GM18907 (cell line): Measurements from ENCODE around the gene DEGS2.
"Not testable (repeated sequence)": the region's sequence is repeated elsewhere in the genome, so short reads cannot be mapped to it uniquely, and the experiment has no call there.

ENCODE experiments used
- ATAC-seq: cut with Tn5 transposase; IDR thresholded peaks from one replicate; pipeline ENCODE4 v1.9.1; 2021; ENCODE audit warnings: mild to moderate bottlenecking, moderate library complexity; ENCODE audit not compliant: unreplicated experiment

Gene DEGS2

DNA sequence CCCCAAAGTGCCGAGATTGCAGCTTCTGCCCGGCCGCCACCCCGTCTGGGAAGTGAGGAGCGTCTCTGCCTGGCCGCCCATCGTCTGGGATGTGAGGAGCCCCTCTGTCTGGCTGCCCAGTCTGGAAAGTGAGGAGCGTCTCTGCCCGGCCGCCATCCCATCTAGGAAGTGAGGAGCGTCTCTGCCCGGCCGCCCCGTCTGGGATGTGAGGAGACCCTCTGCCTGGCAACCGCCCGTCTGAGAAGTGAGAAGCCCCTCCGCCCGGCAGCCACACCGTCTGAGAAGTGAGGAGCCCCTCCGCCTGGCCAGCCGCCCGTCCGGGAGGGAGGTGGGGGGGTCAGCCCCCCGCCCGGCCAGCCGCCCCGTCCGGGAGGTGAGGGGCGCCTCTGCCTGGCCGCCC lies 21.2 kb upstream of the DEGS2 start:
- not testable (repeated sequence) for ATAC-seq

GRCh38 chr14:100178691-100179090 lies 19.2 kb upstream of the DEGS2 start:
- ATAC-seq, result no peak

DNA sequence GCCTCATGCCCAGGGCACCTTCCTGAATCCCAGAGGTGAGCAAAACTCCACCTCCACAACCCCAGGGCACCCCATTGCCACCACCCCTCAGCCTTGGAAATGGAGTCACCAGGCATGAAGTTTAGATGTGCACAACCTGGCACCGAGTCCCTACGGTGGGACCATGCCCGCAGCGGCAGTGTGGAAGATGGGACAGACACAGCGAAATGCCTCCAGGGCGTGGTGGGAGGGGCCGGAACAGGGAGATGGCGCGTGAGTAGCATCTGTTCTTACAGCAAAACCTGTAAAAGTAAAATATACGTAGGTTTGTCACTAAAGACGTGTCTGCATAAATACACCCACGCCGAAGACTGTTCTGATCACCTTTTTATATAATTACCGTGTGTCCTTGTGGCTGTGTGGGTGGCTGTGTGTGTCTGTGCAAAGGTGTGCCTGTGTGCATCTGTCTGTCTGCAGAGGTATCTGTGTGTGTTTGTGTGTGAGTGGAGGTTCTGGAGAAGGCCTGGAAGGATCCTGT lies 17.4 kb upstream of the DEGS2 start:
- ATAC-seq, result no peak

DNA sequence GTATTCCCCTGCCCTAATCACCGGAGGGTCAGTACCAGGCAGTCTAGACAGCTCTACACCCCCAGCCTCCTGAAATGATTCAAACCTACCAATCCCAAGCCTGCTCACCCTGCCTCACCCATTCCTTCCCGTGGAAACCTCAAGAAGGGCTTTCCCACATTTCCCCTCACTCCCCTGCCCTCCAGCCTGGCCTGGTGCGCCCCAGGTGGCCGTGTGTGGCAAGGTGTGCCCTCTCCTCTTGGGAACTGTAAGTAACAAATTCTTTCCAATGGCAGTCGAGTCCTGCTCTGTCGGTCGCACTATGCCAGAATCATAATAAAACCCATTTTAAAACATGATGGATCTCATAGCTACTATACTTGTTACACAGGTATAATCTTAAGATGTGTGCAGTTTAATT lies 13.9 kb upstream of the DEGS2 start:
- ATAC-seq, result no peak

- no peak for ATAC-seq
These were observed 13.4 kb upstream of the DEGS2 start for GRCh38 chr14:100172811-100173210.

- ATAC-seq, result no peak
These were observed 11.4 kb upstream of the DEGS2 start for GRCh38 chr14:100170880-100171279.

GRCh38 chr14:100168506-100168905 lies 9.1 kb upstream of the DEGS2 start:
- no peak for ATAC-seq

GRCh38 chr14:100165831-100166440 lies 6.5 kb upstream of the DEGS2 start:
- no peak for ATAC-seq

GRCh38 chr14:100165376-100165775 lies 5.9 kb upstream of the DEGS2 start:
- ATAC-seq, result no peak

DNA sequence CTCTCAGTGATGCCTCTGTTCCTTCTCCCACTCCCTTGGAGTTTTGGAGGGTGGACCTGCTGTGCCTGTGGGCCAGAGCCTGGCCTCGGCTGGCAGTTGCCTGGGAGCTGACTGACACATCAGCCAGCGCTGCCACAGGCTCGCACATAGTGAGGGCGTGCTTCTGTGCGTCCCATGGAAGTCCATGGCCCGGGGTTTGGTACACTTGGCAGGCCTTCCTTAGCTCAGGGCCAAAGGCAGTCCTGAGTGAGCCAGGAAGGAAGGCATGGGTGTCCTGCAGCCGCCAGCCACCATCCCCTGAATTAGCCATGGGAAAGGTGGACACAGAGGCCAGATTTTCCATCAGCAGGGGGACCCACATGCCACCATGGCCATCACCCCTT lies 1.1 kb upstream of the DEGS2 start:
- ATAC-seq, result no peak

- peak; percentile 12 for ATAC-seq
These were observed 554 bp upstream of the DEGS2 start for GRCh38 chr14:100159865-100160533.

GRCh38 chr14:100158566-100159093 lies 815 bp downstream of the DEGS2 start:
- no peak for ATAC-seq

DNA sequence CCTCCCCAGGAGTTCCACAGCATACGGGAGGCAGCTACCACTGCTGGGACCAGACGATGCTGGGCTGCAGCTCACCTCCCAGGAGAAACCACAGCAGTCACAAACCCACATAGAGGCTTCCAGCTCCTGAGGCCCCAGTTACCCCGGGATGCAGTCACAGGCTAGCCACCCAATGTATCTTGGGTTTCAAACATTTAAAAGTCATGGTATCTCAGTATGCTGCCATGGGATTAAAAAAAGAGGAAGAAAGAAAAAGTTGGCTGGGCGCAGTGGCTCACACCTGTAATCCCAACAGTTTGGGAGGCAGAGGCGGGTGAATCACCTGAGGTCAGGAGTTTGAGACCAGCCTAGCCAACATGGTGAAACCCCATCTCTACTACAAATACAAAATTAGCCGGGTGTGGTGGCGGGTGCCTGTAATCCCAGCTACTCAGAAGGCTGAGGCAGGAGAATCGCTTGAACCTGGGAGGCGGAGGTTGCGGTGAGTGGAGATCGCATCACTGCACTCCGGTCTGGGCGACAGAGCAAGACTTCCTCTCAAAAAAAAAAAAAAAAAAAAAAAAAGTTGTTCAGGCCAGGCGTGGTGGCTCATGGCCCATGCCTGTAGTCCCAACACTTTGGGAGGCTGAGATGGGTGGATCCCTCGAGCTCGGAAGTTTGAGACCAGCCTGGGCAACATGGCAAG lies 1.8 kb downstream of the DEGS2 start:
- not testable (repeated sequence) for ATAC-seq

DNA sequence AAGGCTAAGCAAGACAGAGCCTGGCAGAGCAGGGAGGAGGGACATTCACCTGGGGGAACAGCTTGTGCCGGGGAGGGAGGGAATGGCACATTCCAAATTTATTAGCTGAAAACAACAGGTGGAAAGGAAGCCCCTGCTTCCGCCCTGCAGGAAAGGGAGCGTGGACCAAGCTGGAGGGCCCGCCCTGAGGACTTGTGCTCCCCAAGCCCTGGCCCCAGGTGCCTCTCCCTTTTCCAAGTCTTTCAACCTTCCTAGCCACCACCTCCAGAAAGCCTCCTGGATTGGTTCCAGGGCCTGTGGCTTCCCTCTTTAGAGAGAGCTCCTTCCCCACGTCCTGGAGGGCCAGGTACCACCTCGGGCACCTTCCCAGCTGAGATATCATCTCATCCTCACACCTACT lies 2.7 kb downstream of the DEGS2 start:
- no peak for ATAC-seq

DNA sequence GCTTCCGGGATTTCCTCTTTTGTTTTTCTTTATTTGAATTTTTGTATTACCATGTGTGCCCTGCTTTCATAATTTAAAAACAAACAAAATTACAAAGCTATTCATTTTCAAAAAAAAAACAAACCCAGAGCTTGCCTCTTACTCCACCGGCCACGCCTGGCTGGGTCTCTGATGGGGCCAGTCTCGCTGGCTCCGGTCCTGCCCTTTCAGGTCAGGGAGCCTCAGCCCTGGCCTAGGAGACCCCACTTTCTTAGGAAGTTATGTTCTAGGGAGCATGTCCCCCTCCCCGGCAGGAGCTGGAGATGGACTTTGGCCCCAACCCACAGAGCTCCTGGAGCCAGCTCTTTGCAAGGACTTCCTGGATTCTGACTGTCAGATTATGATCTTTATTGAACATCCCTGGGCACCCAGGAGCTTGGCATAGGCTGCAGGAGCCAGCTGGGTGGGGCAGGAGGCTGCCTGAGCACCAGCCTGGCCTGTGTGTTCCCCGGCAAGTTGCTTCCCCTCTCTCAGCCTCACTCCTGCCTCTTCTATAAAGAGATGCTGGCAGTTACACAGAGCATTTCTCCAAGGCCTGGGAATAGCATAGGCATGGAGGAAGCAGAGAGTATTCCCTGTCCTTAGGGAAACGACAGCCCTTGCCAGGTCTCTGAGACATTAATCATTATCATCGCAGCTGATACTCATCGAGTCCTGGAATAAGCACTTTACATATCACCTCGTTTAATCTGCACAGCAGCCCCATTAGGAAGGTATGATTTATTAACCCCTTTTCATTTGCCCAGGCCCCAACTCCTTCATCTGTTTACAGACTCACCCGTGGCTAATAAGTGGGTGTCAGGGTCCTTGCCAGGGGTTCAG lies 3.5 kb downstream of the DEGS2 start:
- no peak for ATAC-seq

GRCh38 chr14:100155049-100155621 lies 4.3 kb downstream of the DEGS2 start:
- no peak for ATAC-seq

GRCh38 chr14:100153560-100153959 lies 5.9 kb downstream of the DEGS2 start:
- no peak for ATAC-seq

GRCh38 chr14:100152091-100152490 lies 7.4 kb downstream of the DEGS2 start:
- ATAC-seq, result no peak

DNA sequence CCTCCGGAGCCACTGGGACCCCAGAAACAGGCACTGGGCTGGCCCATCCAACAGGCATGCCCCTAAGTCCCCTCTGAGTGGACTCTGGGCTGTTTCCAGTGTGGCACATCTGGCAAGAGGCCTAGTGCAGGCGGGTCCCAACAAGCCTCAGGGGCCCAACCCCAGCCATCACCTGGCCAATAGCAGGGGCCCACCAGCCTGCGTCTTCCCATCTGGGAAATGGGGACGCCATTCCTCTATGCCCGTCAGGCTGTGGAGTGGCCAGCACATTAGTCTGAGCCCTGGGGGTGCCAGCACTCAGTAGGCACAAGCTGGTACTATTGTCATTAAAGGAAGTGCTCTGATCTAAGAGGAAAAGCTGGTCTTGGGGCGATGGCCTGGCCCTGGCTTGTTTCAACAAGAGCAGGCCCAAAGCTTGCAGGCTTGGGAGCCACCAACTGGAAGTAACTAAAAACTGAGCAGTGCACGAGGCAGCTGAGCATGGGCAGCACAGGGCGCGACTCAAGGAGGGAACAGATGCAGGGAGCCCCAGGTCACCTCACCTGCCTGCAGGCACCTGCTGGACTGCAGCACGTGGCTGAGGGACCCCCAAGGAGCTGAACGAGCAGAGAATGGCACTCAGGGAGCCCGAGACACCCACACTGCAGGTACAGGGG lies 8.4 kb downstream of the DEGS2 start:
- no peak for ATAC-seq
